Activated CD4-positive, alpha-beta memory T cell treated with anti-CD3 and anti-CD28 coated beads for 36 hours (primary cell): ENCODE measurements around the gene CELF2. TPM values are rescaled to one million over a fixed set of nuclear protein-coding genes. Genes with fewer than 3 reads are reported as not detected.

Source experiments
- CTCF ChIA-PET: fragments of 350-600 bp; sonication (Branson Sonifier 250); formaldehyde crosslinking; loops from one replicate; lab custom pipeline; 2021; ENCODE audit warnings: antibody characterized with exemption, inconsistent platforms; lab: Charles Lee
- POLR2A ChIA-PET: fragments of 350-600 bp; sonication (Branson Sonifier 250); formaldehyde crosslinking; loops from one replicate; lab custom pipeline; 2021; ENCODE audit warnings: antibody characterized with exemption; lab: Charles Lee
- DNase-seq: peaks from one replicate; pipeline ENCODE4 v3.0.0-alpha.2; 2020
- H3K27ac Mint-ChIP-seq: one replicate; pipeline ENCODE4 v1.8.0; 2021; ENCODE audit warnings: mixed read lengths
- H3K27me3 Mint-ChIP-seq: one replicate; pipeline ENCODE4 v1.8.0; 2021; ENCODE audit warnings: mixed read lengths
- H3K36me3 Mint-ChIP-seq: one replicate; pipeline ENCODE4 v1.8.0; 2021; ENCODE audit warnings: mixed read lengths
- H3K4me1 Mint-ChIP-seq: one replicate; pipeline ENCODE4 v1.8.0; 2021; ENCODE audit warnings: low read depth, mixed read lengths
- H3K4me3 Mint-ChIP-seq: one replicate; pipeline ENCODE4 v1.8.0; 2021; ENCODE audit warnings: mild to moderate bottlenecking, mixed read lengths
- H3K9me3 Mint-ChIP-seq: one replicate; pipeline ENCODE4 v1.8.0; 2021; ENCODE audit warnings: mixed read lengths
- intact Hi-C: fragments of 100-400 bp; cut with micrococcal nuclease; formaldehyde crosslinking; loops from one replicate; pipeline ENCODE4 v1.15.1; 2023
- total RNA-seq, 2 experiments: library from RNA; stranded (reverse); gene quantifications; one replicate each; pipeline ENCODE4 v1.2.3, GENCODE V29; 2021

Gene CELF2
- total RNA-seq, 2 experiments from 2014 or later, result 109 to 113 TPM

- Mint-ChIP-seq H3K27ac (peak overlapping the region; percentile 40), H3K27me3 (no peaks in the 10 kb centered on the region), H3K36me3 (peaks cover 78% of the 10 kb centered on the region), H3K4me1 (peaks cover 34% of the 10 kb centered on the region), H3K4me3 (no peak overlapping the region), H3K9me3 (peaks cover 2% of the 10 kb centered on the region)
- POLR2A ChIA-PET, result no interaction called here
- CTCF ChIA-PET, result no interaction called here
- intact Hi-C loops, result no loop called here
- no peak for DNase-seq
Measured at GRCh38 chr10:11299125-11299524, 281.5 kb downstream of the CELF2 start.

GRCh38 chr10:11300026-11300425 lies 282.4 kb downstream of the CELF2 start:
- H3K36me3 Mint-ChIP-seq, result peaks cover 81% of the 10 kb centered on the region
- peaks cover 2% of the 10 kb centered on the region for H3K9me3 Mint-ChIP-seq
- peaks cover 25% of the 10 kb centered on the region for H3K4me1 Mint-ChIP-seq
- peak overlapping the region; percentile 14 for H3K27ac Mint-ChIP-seq
- intact Hi-C loops, result no loop called here
- CTCF ChIA-PET, result no interaction called here
- POLR2A ChIA-PET, result no interaction called here
- no peak overlapping the region for H3K4me3 Mint-ChIP-seq
- DNase-seq, result no peak
- H3K27me3 Mint-ChIP-seq, result no peaks in the 10 kb centered on the region

DNA sequence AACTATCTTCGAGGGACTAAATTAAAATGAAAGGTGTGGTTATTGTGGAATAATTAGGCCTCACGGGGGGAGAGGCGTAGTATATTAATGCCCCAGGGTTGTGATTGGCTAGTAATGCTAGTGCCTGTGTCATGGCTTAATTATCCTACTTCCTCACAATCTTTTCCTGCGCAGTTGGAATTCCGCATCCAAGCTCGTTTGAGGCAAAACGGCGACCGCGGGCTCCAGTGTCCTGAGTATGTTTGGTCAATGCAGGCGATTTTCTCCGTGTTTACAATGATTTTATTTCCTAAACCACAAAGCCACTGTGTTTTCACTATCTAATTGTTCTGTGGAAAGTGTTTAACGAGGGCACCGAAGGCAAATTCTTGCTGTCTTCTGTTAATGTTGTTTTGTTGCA lies 282.9 kb downstream of the CELF2 start:
- Mint-ChIP-seq H3K36me3 (peaks cover 84% of the 10 kb centered on the region), H3K4me3 (no peak overlapping the region), H3K27me3 (no peaks in the 10 kb centered on the region), H3K27ac (no peak overlapping the region), H3K9me3 (peaks cover 2% of the 10 kb centered on the region), H3K4me1 (peaks cover 20% of the 10 kb centered on the region)
- DNase-seq, result no peak
- intact Hi-C loops, result no loop called here
- POLR2A ChIA-PET, result no interaction called here
- CTCF ChIA-PET, result no interaction called here

DNA sequence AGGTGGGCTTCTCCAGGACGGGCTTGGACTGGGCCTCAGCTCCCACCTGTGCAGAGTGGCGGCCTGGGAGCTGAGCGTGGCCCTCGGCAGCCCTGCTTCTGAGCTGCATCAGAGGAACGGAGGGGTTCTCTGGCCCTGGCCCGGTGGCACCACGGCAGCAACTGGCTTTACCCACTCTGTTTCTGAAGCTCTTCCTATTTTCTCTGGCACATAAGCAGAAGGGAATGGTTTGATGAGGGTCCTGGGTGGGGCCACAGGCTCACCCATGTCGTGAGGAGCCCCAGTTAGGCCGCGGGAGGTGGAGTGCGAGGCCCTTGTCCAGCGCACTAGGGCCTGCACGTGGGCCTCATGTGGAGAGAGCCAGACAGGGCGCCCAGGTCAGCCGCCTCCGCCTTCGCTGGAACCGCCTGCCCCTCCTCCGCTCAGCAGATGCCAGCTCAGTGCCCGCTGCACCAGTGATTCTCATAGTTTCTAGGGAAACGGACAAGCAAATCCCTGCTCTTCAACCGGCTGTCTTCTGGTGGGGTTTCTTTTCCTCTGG lies 284.0 kb downstream of the CELF2 start:
- Mint-ChIP-seq H3K36me3 (peaks cover 85% of the 10 kb centered on the region), H3K27me3 (no peaks in the 10 kb centered on the region), H3K27ac (no peak overlapping the region), H3K4me1 (peaks cover 9% of the 10 kb centered on the region), H3K4me3 (no peak overlapping the region), H3K9me3 (peaks cover 13% of the 10 kb centered on the region)
- intact Hi-C loops, result no loop called here
- POLR2A ChIA-PET, result no interaction called here
- CTCF ChIA-PET, result no interaction called here
- no peak for DNase-seq

DNA sequence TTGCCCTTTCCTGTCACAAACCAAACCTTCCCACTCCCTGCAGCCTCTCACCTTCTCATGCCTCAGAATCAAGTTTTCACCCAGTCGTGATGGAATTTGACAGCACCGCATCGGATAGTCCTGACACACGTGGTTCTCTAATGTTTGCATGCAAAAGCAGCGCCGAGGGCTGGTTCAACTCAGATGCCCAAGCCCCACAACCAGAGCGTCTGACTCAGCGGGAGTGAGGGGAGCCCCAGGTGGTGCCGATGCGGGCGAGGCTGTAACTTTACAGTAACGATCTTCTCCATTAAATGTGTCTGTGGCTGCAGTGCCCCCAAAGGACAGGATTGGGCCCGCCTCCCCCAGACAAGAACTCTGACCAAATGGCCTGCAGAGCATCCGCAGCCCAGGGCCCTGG lies 284.5 kb downstream of the CELF2 start:
- peaks cover 8% of the 10 kb centered on the region for H3K4me1 Mint-ChIP-seq
- H3K36me3 Mint-ChIP-seq, result peaks cover 85% of the 10 kb centered on the region
- no peak for DNase-seq
- ChIA-PET POLR2A (no interaction called here), CTCF (no interaction called here)
- intact Hi-C loops, result no loop called here
- H3K27me3 Mint-ChIP-seq, result no peaks in the 10 kb centered on the region
- H3K9me3 Mint-ChIP-seq, result peaks cover 17% of the 10 kb centered on the region
- H3K4me3 Mint-ChIP-seq, result no peak overlapping the region
- H3K27ac Mint-ChIP-seq, result no peak overlapping the region

DNA sequence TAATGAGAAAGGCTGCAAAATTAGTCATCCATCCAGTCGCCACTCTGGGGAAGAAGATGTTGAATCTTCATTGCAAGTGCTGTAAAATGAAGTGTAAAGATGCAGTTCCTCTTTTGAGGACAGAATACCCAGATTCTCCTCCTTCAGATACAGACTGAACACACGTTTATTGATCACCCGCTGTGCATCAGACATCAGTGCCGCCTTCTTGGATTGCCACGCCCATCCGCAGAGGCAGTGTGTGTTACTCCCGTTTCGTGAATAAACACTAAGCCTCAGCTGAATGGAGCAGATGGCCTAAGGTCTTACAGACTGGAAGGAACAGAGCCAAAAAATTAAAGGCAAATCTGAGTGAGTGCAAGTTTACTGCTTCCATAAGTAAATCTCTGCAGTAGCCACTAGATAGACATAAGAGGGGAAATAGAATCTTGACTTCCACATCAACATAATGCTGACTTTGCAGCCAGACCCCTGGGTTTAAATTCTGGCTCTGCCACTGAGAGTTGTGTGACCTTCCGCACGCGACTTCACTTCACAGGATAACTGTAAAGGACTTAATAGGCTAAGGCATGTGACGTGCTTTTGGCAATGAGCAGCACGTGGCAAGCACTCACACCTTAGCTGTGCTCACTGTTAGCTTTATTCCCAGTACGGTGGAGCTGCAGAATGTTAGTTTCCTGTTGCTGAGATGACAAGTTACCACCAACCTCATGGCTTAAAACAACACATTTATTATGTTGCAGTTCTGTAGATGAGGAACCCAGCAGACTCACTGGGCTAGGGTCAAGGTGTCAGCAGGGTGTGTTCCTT lies 285.9 kb downstream of the CELF2 start:
- no peak for DNase-seq
- POLR2A ChIA-PET, result no interaction called here
- H3K9me3 Mint-ChIP-seq, result peaks cover 29% of the 10 kb centered on the region
- no peak overlapping the region for H3K4me3 Mint-ChIP-seq
- intact Hi-C loops, result no loop called here
- H3K27ac Mint-ChIP-seq, result no peak overlapping the region
- H3K4me1 Mint-ChIP-seq, result peaks cover 17% of the 10 kb centered on the region
- no peaks in the 10 kb centered on the region for H3K27me3 Mint-ChIP-seq
- CTCF ChIA-PET, result no interaction called here
- H3K36me3 Mint-ChIP-seq, result peaks cover 85% of the 10 kb centered on the region

- H3K36me3 Mint-ChIP-seq, result peaks cover 87% of the 10 kb centered on the region
- H3K27ac Mint-ChIP-seq, result no peak overlapping the region
- DNase-seq, result peak; percentile 3
- no peaks in the 10 kb centered on the region for H3K27me3 Mint-ChIP-seq
- intact Hi-C loops, result no loop called here
- ChIA-PET POLR2A (no interaction called here), CTCF (no interaction called here)
- no peak overlapping the region for H3K4me3 Mint-ChIP-seq
- peaks cover 32% of the 10 kb centered on the region for H3K9me3 Mint-ChIP-seq
- H3K4me1 Mint-ChIP-seq, result peaks cover 29% of the 10 kb centered on the region
Measured at GRCh38 chr10:11304906-11305585, 287.4 kb downstream of the CELF2 start.

GRCh38 chr10:11305825-11306593 lies 288.3 kb downstream of the CELF2 start:
- POLR2A ChIA-PET, result no interaction called here
- CTCF ChIA-PET, result no interaction called here
- peaks cover 37% of the 10 kb centered on the region for H3K4me1 Mint-ChIP-seq
- H3K4me3 Mint-ChIP-seq, result no peak overlapping the region
- peak overlapping the region; percentile 29 for H3K27ac Mint-ChIP-seq
- no peaks in the 10 kb centered on the region for H3K27me3 Mint-ChIP-seq
- peak; percentile 4 for DNase-seq
- H3K36me3 Mint-ChIP-seq, result peaks cover 90% of the 10 kb centered on the region
- peaks cover 32% of the 10 kb centered on the region for H3K9me3 Mint-ChIP-seq
- intact Hi-C loops, result no loop called here

DNA sequence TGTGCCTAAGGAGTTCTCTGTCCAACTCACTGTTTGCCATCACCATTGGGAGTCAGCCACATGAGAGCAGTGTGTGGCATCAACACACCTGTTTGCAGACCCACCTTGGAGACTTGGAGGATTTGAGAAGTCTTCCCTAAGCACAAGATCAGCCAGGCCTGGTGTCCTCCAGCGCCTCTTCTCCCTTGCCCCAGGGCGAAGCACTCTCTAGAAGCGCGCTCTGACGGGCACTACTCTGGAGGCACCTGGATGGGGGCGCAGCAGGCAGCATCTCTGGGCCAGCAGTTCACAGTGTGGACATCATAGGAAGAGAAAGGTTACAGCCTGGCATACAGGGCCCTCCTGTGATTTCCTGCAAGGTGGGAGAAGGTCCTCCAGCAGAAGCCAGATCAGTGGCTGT lies 289.3 kb downstream of the CELF2 start:
- peak overlapping the region; percentile 71 for H3K27ac Mint-ChIP-seq
- peaks cover 43% of the 10 kb centered on the region for H3K4me1 Mint-ChIP-seq
- H3K9me3 Mint-ChIP-seq, result peaks cover 40% of the 10 kb centered on the region
- intact Hi-C loops, result no loop called here
- no peak for DNase-seq
- peaks cover 94% of the 10 kb centered on the region for H3K36me3 Mint-ChIP-seq
- no peak overlapping the region for H3K4me3 Mint-ChIP-seq
- ChIA-PET POLR2A (no interaction called here), CTCF (no interaction called here)
- H3K27me3 Mint-ChIP-seq, result no peaks in the 10 kb centered on the region

- Mint-ChIP-seq H3K27ac (peak overlapping the region; percentile 71), H3K27me3 (no peaks in the 10 kb centered on the region), H3K4me1 (peaks cover 47% of the 10 kb centered on the region)
Measured at GRCh38 chr10:11307937-11308336, 290.3 kb downstream of the CELF2 start.

GRCh38 chr10:11311027-11311426 lies 293.4 kb downstream of the CELF2 start:
- peaks cover 65% of the 10 kb centered on the region for H3K4me1 Mint-ChIP-seq
- peak overlapping the region; percentile 58 for H3K27ac Mint-ChIP-seq
- H3K36me3 Mint-ChIP-seq, result peaks cover 86% of the 10 kb centered on the region
- no peaks in the 10 kb centered on the region for H3K27me3 Mint-ChIP-seq
- ChIA-PET CTCF (no interaction called here), POLR2A (no interaction called here)
- intact Hi-C loops, result no loop called here
- peaks cover 35% of the 10 kb centered on the region for H3K9me3 Mint-ChIP-seq
- no peak overlapping the region for H3K4me3 Mint-ChIP-seq
- DNase-seq, result no peak

More at GRCh38 chr10:11307937-11308336, 290.3 kb downstream of the CELF2 start:
- H3K9me3 Mint-ChIP-seq, result peaks cover 41% of the 10 kb centered on the region
- H3K36me3 Mint-ChIP-seq, result peaks cover 90% of the 10 kb centered on the region
- H3K4me3 Mint-ChIP-seq, result no peak overlapping the region
- intact Hi-C loops, result no loop called here
- no peak for DNase-seq
- CTCF ChIA-PET, result no interaction called here
- POLR2A ChIA-PET, result no interaction called here

GRCh38 chr10:11313463-11313862 lies 295.8 kb downstream of the CELF2 start:
- H3K36me3 Mint-ChIP-seq, result peaks cover 79% of the 10 kb centered on the region
- intact Hi-C loops, result no loop called here
- ChIA-PET POLR2A (no interaction called here), CTCF (no interaction called here)
- no peak for DNase-seq
- H3K4me3 Mint-ChIP-seq, result no peak overlapping the region
- H3K27me3 Mint-ChIP-seq, result no peaks in the 10 kb centered on the region
- peak overlapping the region; percentile 67 for H3K27ac Mint-ChIP-seq
- peaks cover 12% of the 10 kb centered on the region for H3K9me3 Mint-ChIP-seq
- H3K4me1 Mint-ChIP-seq, result peaks cover 77% of the 10 kb centered on the region
